Mammary epithelial cell (primary cell): ENCODE results near the gene SIL1.

Experiments
- CTCF ChIP-seq, 2 donors: IDR thresholded peaks in 1 of 2; conservative IDR thresholded peaks in 1 of 2; 2 replicates each; pipeline ENCODE4 v1.5.1; 2011 to 2012; ENCODE audit warnings: inconsistent platforms in 2 of 2, low read length in 2 of 2, mild to moderate bottlenecking in 2 of 2, control low read depth in 1 of 2, low read depth in 1 of 2; ENCODE audit not compliant: insufficient read depth in 1 of 2; ENCODE audit errors: extremely low read depth in 1 of 2
- EZH2 ChIP-seq: IDR thresholded peaks from 2 replicates; pipeline ENCODE4 v1.6.1; 2012; ENCODE audit warnings: low read length, inconsistent platforms, borderline replicate concordance

GRCh38 chr5:139004374-139005307, 193.5 kb downstream of the SIL1 start:
- TF ChIP-seq CTCF (conservative IDR thresholded peaks at IDR 0.05 in 1 of 2, IDR thresholded peaks at IDR 0.05 in 1 of 2; ENCODE audit: extremely low read depth in 1 of 2, insufficient read depth in 1 of 2, low read depth in 1 of 2, low read length in 2 of 2) (no peak), EZH2 (no peak)
